Transverse colon (tissue), 4 donors: Measurements from ENCODE around the gene CTSF. TPM values are rescaled to one million over a fixed set of nuclear protein-coding genes. Genes with fewer than 3 reads are reported as not detected.

Experiments used
- DNase-seq: peaks from one replicate; pipeline ENCODE4 v3.0.0-alpha.2; 2019
- H3K27ac ChIP-seq, 4 donors: fragments of 200-600 bp; sonication (generic); 2 replicates each; pipeline ENCODE4 v1.5.1; 2016 to 2018; ENCODE audit warnings: inconsistent platforms in 4 of 4
- H3K27me3 ChIP-seq: fragments of 200-600 bp; sonication (generic); 2 replicates; pipeline ENCODE4 v1.5.1; 2017; ENCODE audit warnings: inconsistent platforms
- H3K36me3 ChIP-seq, 4 donors: fragments of 200-600 bp; sonication (generic); 2 replicates each; pipeline ENCODE4 v1.5.1; 2017 to 2019; ENCODE audit warnings: inconsistent platforms in 4 of 4
- H3K4me1 ChIP-seq, 4 donors: fragments of 200-600 bp; sonication (generic); 2 replicates each; pipeline ENCODE4 v1.5.1; 2017 to 2020; ENCODE audit warnings: inconsistent platforms in 4 of 4
- H3K4me3 ChIP-seq, 4 donors: fragments of 200-600 bp; sonication (generic); 1 replicate in 1 of 4; 2 replicates in 3 of 4; pipeline versions ENCODE4 v1.5.1 to v1.6.1; 2017 to 2019; ENCODE audit warnings: inconsistent platforms in 4 of 4
- H3K9me3 ChIP-seq, 2 donors: fragments of 200-600 bp; sonication (generic); 2 replicates each; pipeline ENCODE4 v1.5.1; 2017 to 2019; ENCODE audit warnings: inconsistent platforms in 2 of 2
- CTCF ChIP-seq, 5 experiments: fragments of 200-600 bp in 3 of 5; fragments of 450-650 bp in 2 of 5; sonication (generic) in 3 of 5; IDR thresholded peaks; 1 replicate in 2 of 5; 2 replicates in 3 of 5; pipeline ENCODE4 v1.5.1; 2016 to 2017; ENCODE audit warnings: antibody characterized with exemption in 5 of 5, inconsistent platforms in 3 of 5, mild to moderate bottlenecking in 2 of 5, moderate library complexity in 1 of 5
- EP300 ChIP-seq: sonication (generic); formaldehyde crosslinking; IDR thresholded peaks from one replicate; pipeline ENCODE4 v1.6.1; 2017; ENCODE audit warnings: antibody characterized with exemption, low read depth
- POLR2A ChIP-seq: fragments of 450-650 bp; IDR thresholded peaks from one replicate; pipeline ENCODE4 v1.6.1; 2016; ENCODE audit warnings: antibody characterized with exemption, mild to moderate bottlenecking, moderate library complexity
- POLR2AphosphoS5 ChIP-seq, 3 donors: sonication (generic); formaldehyde crosslinking; IDR thresholded peaks; one replicate each; pipeline ENCODE4 v1.6.1; 2016; ENCODE audit warnings: antibody characterized with exemption in 3 of 3
- WGBS, 2 donors: methylation state at CpG; one replicate each; pipeline ENCODE4 v1.1.5; 2018; ENCODE audit warnings: low coverage in 1 of 2; 5-methylcytosine and 5-hydroxymethylcytosine counted together
- in situ Hi-C, 4 donors: fragments of 200-750 bp; cut with MboI; loops; one replicate each; pipeline versions ENCODE4 v1.15.0 to v1.15.1; 2017; ENCODE audit warnings: low sequenced_read_pairs in 3 of 4, low pct_ligation_motif_present in 1 of 4, low pct_unique_long_range_greater_than_20kb in 1 of 4
- intact Hi-C: fragments of 100-400 bp; cut with DNase I; formaldehyde crosslinking; loops from one replicate; pipeline ENCODE4 v1.15.1; 2023; ENCODE audit warnings: low total_unique reads
- total RNA-seq, 4 donors: library from RNA; depleted of rRNA; stranded (reverse); fragments of >200 nt; gene quantifications; one replicate each; pipeline ENCODE4 v1.1.0, GENCODE V29; 2016

Gene CTSF
- total RNA-seq, 4 donors from 2014 or later: 23.5 to 80.6 (median 39.0) TPM

DNA sequence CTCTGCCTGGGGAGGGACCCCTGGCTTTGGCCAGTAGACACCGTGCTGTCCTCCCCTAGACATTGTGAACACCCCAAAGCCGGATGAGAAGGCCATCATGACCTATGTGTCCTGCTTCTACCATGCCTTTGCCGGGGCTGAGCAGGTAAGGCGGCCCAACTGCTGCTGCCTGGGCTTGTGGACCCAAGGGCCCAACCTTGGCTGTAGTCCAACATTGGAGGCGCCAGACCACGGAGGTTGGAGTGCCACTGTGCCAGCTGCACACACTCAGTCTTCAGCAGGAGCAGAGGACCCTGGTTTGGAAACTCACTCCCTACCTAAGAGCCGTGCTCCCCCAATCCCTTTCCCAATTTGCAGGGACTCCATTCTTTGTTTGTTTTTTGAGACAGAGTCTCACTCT, 12.3 kb downstream of the CTSF start:
- H3K4me1 ChIP-seq: peaks cover 6 to 9% (median 8%) of the 10 kb centered on the region in 4 donors
- WGBS, 2 donors: 73% methylated on average over 7 of the region's 7 CpGs; no CpG with 5 or more reads in 1 of the 2 donors
- H3K27me3 ChIP-seq: peaks cover 25% of the 10 kb centered on the region
- DNase-seq: no peak
- TF ChIP-seq POLR2AphosphoS5 (IDR thresholded peaks at IDR 0.05) (no peak), CTCF (IDR thresholded peaks at IDR 0.05) (no peak), POLR2A (no peak), EP300 (no peak)
- H3K4me3 ChIP-seq: no peak overlapping the region
- in situ Hi-C loops: loop anchor here in 1 of 4 donors (25.0 kb wide), 1 partner anchor 281 kb away; the partner anchor contains the start of gene RCE1
- H3K27ac ChIP-seq: no peak overlapping the region
- no peaks in the 10 kb centered on the region for H3K9me3 ChIP-seq
- H3K36me3 ChIP-seq: no peaks in the 10 kb centered on the region
- intact Hi-C loops: loop anchor here (10.0 kb wide), 1 partner anchor 279 kb away; no protein-coding TSS in a partner anchor

GRCh38 chr11:66555416-66555815, 13.0 kb downstream of the CTSF start:
- H3K4me3 ChIP-seq: no peak overlapping the region
- peaks cover 25% of the 10 kb centered on the region for H3K27me3 ChIP-seq
- no peak for DNase-seq
- H3K27ac ChIP-seq: no peak overlapping the region
- in situ Hi-C loops: loop anchor here in 1 of 4 donors (25.0 kb wide), 1 partner anchor 282 kb away; the partner anchor contains the start of gene RCE1
- H3K36me3 ChIP-seq: no peaks in the 10 kb centered on the region
- 46 to 71% methylated on average over 2 to 3 of the region's 3 CpGs for WGBS, 2 donors
- H3K4me1 ChIP-seq: peaks cover 6 to 9% (median 8%) of the 10 kb centered on the region in 4 donors
- no peak for TF ChIP-seq EP300
- TF ChIP-seq POLR2A: no peak
- TF ChIP-seq POLR2AphosphoS5 (IDR thresholded peaks at IDR 0.05): no peak
- no peak for TF ChIP-seq CTCF (IDR thresholded peaks at IDR 0.05)
- H3K9me3 ChIP-seq: no peaks in the 10 kb centered on the region
- intact Hi-C loops: loop anchor here (10.0 kb wide), 1 partner anchor 279 kb away; no protein-coding TSS in a partner anchor

GRCh38 chr11:66554602-66555001, 13.8 kb downstream of the CTSF start:
- intact Hi-C loops (loop anchor here (10.0 kb wide), 1 partner anchor 280 kb away; no protein-coding TSS in a partner anchor), in situ Hi-C loops (loop anchor here in 1 of 4 donors (25.0 kb wide), 1 partner anchor 283 kb away; the partner anchor contains the start of gene RCE1)
- no peak for TF ChIP-seq EP300
- TF ChIP-seq CTCF (IDR thresholded peaks at IDR 0.05): no peak
- TF ChIP-seq POLR2A: no peak
- TF ChIP-seq POLR2AphosphoS5 (IDR thresholded peaks at IDR 0.05): no peak
- Histone ChIP-seq H3K27me3 (peaks cover 25% of the 10 kb centered on the region), H3K27ac (no peak overlapping the region), H3K36me3 (no peaks in the 10 kb centered on the region), H3K9me3 (no peaks in the 10 kb centered on the region), H3K4me1 (peaks cover 6 to 9% (median 8%) of the 10 kb centered on the region in 4 donors), H3K4me3 (no peak overlapping the region)
- DNase-seq: no peak
- 84 to 90% methylated on average over 2 to 5 of the region's 5 CpGs for WGBS, 2 donors

DNA sequence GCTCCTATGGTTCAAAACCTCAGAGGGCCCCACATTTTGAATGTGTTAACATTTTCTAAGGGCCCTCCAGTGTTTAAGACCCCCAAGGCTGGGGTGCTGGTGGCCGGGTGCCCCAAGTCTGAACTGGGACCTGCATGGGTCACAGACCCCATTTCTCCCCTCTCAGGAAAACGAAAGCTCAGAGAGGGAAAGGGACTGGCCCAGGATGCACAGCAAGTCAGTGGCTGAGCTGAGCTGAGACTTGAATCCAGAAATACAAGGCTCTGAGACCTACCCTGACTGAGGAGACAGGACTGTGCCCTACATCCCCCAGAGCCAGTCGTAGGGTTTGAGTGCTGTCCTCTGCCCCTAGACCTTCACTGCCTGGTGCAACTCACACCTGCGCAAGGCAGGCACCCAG, 17.5 kb downstream of the CTSF start:
- WGBS, 2 donors: 90 to 91% methylated on average over 2 to 4 of the region's 4 CpGs
- Histone ChIP-seq H3K4me3 (no peak overlapping the region), H3K27ac (no peak overlapping the region), H3K9me3 (no peaks in the 10 kb centered on the region), H3K36me3 (no peaks in the 10 kb centered on the region), H3K27me3 (peaks cover 11% of the 10 kb centered on the region), H3K4me1 (peaks cover 0 to 9% (median 7%) of the 10 kb centered on the region in 4 donors)
- in situ Hi-C loops: loop anchor here in 1 of 4 donors (25.0 kb wide), 1 partner anchor 286 kb away; the partner anchor contains the start of gene RCE1
- intact Hi-C loops: loop anchor here (10.0 kb wide), 1 partner anchor 284 kb away; no protein-coding TSS in a partner anchor
- TF ChIP-seq CTCF (IDR thresholded peaks at IDR 0.05) (no peak), POLR2AphosphoS5 (IDR thresholded peaks at IDR 0.05) (no peak), EP300 (no peak), POLR2A (no peak)
- DNase-seq: no peak
